Activated naive CD4-positive, alpha-beta T cell treated with anti-CD3 and anti-CD28 coated beads for 36 hours (primary cell): ENCODE results near the gene ACBD6. TPM values are rescaled to one million over a fixed set of nuclear protein-coding genes. Genes with fewer than 3 reads are reported as not detected.

ENCODE experiments used
- CTCF ChIA-PET: fragments of 350-600 bp; sonication (Branson Sonifier 250); formaldehyde crosslinking; loops from one replicate; lab custom pipeline; 2021; ENCODE audit warnings: antibody characterized with exemption; lab: Charles Lee
- DNase-seq: peaks from one replicate; pipeline ENCODE4 v3.0.0-alpha.2; 2020
- H3K27ac Mint-ChIP-seq: one replicate; pipeline ENCODE4 v1.8.0; 2021; ENCODE audit warnings: mild to moderate bottlenecking, mixed read lengths
- H3K27me3 Mint-ChIP-seq: one replicate; pipeline ENCODE4 v1.8.0; 2021; ENCODE audit warnings: low read depth, mixed read lengths
- H3K36me3 Mint-ChIP-seq: one replicate; pipeline ENCODE4 v1.8.0; 2021; ENCODE audit warnings: low read depth, mixed read lengths
- H3K4me1 Mint-ChIP-seq: one replicate; pipeline ENCODE4 v1.8.0; 2021; ENCODE audit warnings: low read depth, mixed read lengths
- H3K4me3 Mint-ChIP-seq: one replicate; pipeline ENCODE4 v1.8.0; 2021; ENCODE audit warnings: mild to moderate bottlenecking, moderate library complexity, mixed read lengths
- H3K9me3 Mint-ChIP-seq: one replicate; pipeline ENCODE4 v1.8.0; 2021; ENCODE audit warnings: mixed read lengths
- intact Hi-C: fragments of 100-400 bp; cut with micrococcal nuclease; formaldehyde crosslinking; loops from one replicate; pipeline ENCODE4 v1.15.1; 2023
- total RNA-seq, 2 experiments: library from RNA; stranded (reverse); gene quantifications; one replicate each; pipeline ENCODE4 v1.2.3, GENCODE V29; 2021

Gene ACBD6
- total RNA-seq, 2 experiments from 2014 or later: 31.1 to 32.9 TPM

GRCh38 chr1:180524160-180524914, 22.0 kb upstream of the ACBD6 start:
- CTCF ChIA-PET: interaction anchor here (0.6 to 0.9 kb wide), 2 partner anchors 338 to 457 kb away, joined by 3 read pairs; no protein-coding TSS in a partner anchor
- Mint-ChIP-seq H3K4me3 (no peak overlapping the region), H3K27me3 (peaks cover 3% of the 10 kb centered on the region), H3K36me3 (no peaks in the 10 kb centered on the region), H3K9me3 (no peaks in the 10 kb centered on the region), H3K4me1 (peaks cover 2% of the 10 kb centered on the region), H3K27ac (no peak overlapping the region)
- DNase-seq: no peak
- intact Hi-C loops: no loop called here

GRCh38 chr1:180522213-180522515, 19.8 kb upstream of the ACBD6 start:
- peaks cover 2% of the 10 kb centered on the region for H3K4me1 Mint-ChIP-seq
- H3K36me3 Mint-ChIP-seq: no peaks in the 10 kb centered on the region
- intact Hi-C loops: no loop called here
- H3K4me3 Mint-ChIP-seq: no peak overlapping the region
- H3K27ac Mint-ChIP-seq: no peak overlapping the region
- no peaks in the 10 kb centered on the region for H3K9me3 Mint-ChIP-seq
- peaks cover 3% of the 10 kb centered on the region for H3K27me3 Mint-ChIP-seq
- CTCF ChIA-PET: no interaction called here
- no peak for DNase-seq

- H3K4me3 Mint-ChIP-seq: no peak overlapping the region
- peaks cover 2% of the 10 kb centered on the region for H3K4me1 Mint-ChIP-seq
- no peak overlapping the region for H3K27ac Mint-ChIP-seq
- intact Hi-C loops: no loop called here
- no peaks in the 10 kb centered on the region for H3K36me3 Mint-ChIP-seq
- CTCF ChIA-PET: no interaction called here
- no peaks in the 10 kb centered on the region for H3K9me3 Mint-ChIP-seq
- peaks cover 3% of the 10 kb centered on the region for H3K27me3 Mint-ChIP-seq
- DNase-seq: no peak
Observed at GRCh38 chr1:180521474-180522212, 19.3 kb upstream of the ACBD6 start.

GRCh38 chr1:180519846-180520245, 17.5 kb upstream of the ACBD6 start:
- Mint-ChIP-seq H3K27me3 (peaks cover 3% of the 10 kb centered on the region), H3K9me3 (no peaks in the 10 kb centered on the region), H3K36me3 (no peaks in the 10 kb centered on the region), H3K4me3 (no peak overlapping the region), H3K4me1 (peaks cover 5% of the 10 kb centered on the region), H3K27ac (no peak overlapping the region)
- CTCF ChIA-PET: interaction anchor here (0.5 to 9.1 kb wide), 2 partner anchors 13 to 343 kb away, joined by 3 to 105 read pairs; no protein-coding TSS in a partner anchor
- intact Hi-C loops: loop anchor here (5.0 kb wide), 1 partner anchor 362 kb away; no protein-coding TSS in a partner anchor
- no peak for DNase-seq

- H3K36me3 Mint-ChIP-seq: no peaks in the 10 kb centered on the region
- peaks cover 3% of the 10 kb centered on the region for H3K27me3 Mint-ChIP-seq
- DNase-seq: peak; percentile 76
- no peaks in the 10 kb centered on the region for H3K9me3 Mint-ChIP-seq
- H3K4me3 Mint-ChIP-seq: no peak overlapping the region
- peaks cover 3% of the 10 kb centered on the region for H3K4me1 Mint-ChIP-seq
- no peak overlapping the region for H3K27ac Mint-ChIP-seq
- CTCF ChIA-PET: interaction anchor here (0.6 to 9.1 kb wide), 27 partner anchors 10 to 914 kb away, joined by 3 to 105 read pairs (median 4); no protein-coding TSS in a partner anchor
- intact Hi-C loops: loop anchor here (1.0 to 5.0 kb wide), 5 partner anchors 17 to 650 kb away; no protein-coding TSS in a partner anchor
Observed at GRCh38 chr1:180515857-180516388, 13.5 kb upstream of the ACBD6 start.

- H3K36me3 Mint-ChIP-seq: no peaks in the 10 kb centered on the region
- no peak for DNase-seq
- CTCF ChIA-PET: interaction anchor here (0.6 to 9.1 kb wide), 30 partner anchors 10 to 915 kb away, joined by 3 to 105 read pairs (median 4); no protein-coding TSS in a partner anchor
- no peaks in the 10 kb centered on the region for H3K9me3 Mint-ChIP-seq
- no peak overlapping the region for H3K27ac Mint-ChIP-seq
- H3K4me1 Mint-ChIP-seq: peaks cover 3% of the 10 kb centered on the region
- peaks cover 3% of the 10 kb centered on the region for H3K27me3 Mint-ChIP-seq
- H3K4me3 Mint-ChIP-seq: no peak overlapping the region
- intact Hi-C loops: loop anchor here (1.0 to 5.0 kb wide), 3 partner anchors 345 to 651 kb away; no protein-coding TSS in a partner anchor
Observed at GRCh38 chr1:180515364-180515763, 13.0 kb upstream of the ACBD6 start.

GRCh38 chr1:180513531-180513930, 11.2 kb upstream of the ACBD6 start:
- Mint-ChIP-seq H3K4me1 (peaks cover 3% of the 10 kb centered on the region), H3K27me3 (no peaks in the 10 kb centered on the region), H3K27ac (no peak overlapping the region), H3K9me3 (no peaks in the 10 kb centered on the region), H3K36me3 (no peaks in the 10 kb centered on the region), H3K4me3 (no peak overlapping the region)
- CTCF ChIA-PET: interaction anchor here (0.5 to 9.1 kb wide), 3 partner anchors 260 to 537 kb away, joined by 3 to 105 read pairs (median 3); no protein-coding TSS in a partner anchor
- DNase-seq: no peak
- intact Hi-C loops: no loop called here

GRCh38 chr1:180510882-180511281, 8.5 kb upstream of the ACBD6 start:
- Mint-ChIP-seq H3K27me3 (no peaks in the 10 kb centered on the region), H3K9me3 (no peaks in the 10 kb centered on the region), H3K36me3 (no peaks in the 10 kb centered on the region), H3K4me1 (peaks cover 6% of the 10 kb centered on the region), H3K4me3 (no peak overlapping the region), H3K27ac (no peak overlapping the region)
- CTCF ChIA-PET: no interaction called here
- intact Hi-C loops: no loop called here
- DNase-seq: no peak

- Mint-ChIP-seq H3K36me3 (no peaks in the 10 kb centered on the region), H3K27ac (no peak overlapping the region), H3K4me1 (peaks cover 3% of the 10 kb centered on the region), H3K27me3 (no peaks in the 10 kb centered on the region), H3K4me3 (no peak overlapping the region), H3K9me3 (no peaks in the 10 kb centered on the region)
- no peak for DNase-seq
- intact Hi-C loops: no loop called here
- CTCF ChIA-PET: no interaction called here
Observed at GRCh38 chr1:180508725-180509097, 6.3 kb upstream of the ACBD6 start.

- intact Hi-C loops: no loop called here
- Mint-ChIP-seq H3K27me3 (no peaks in the 10 kb centered on the region), H3K4me1 (peaks cover 8% of the 10 kb centered on the region), H3K36me3 (no peaks in the 10 kb centered on the region), H3K27ac (no peak overlapping the region), H3K9me3 (no peaks in the 10 kb centered on the region), H3K4me3 (no peak overlapping the region)
- no peak for DNase-seq
- CTCF ChIA-PET: no interaction called here
Observed at GRCh38 chr1:180507795-180508724, 5.7 kb upstream of the ACBD6 start.

- DNase-seq: no peak
- Mint-ChIP-seq H3K4me1 (peaks cover 24% of the 10 kb centered on the region), H3K9me3 (no peaks in the 10 kb centered on the region), H3K36me3 (no peaks in the 10 kb centered on the region), H3K27ac (no peak overlapping the region), H3K4me3 (no peak overlapping the region), H3K27me3 (no peaks in the 10 kb centered on the region)
- CTCF ChIA-PET: interaction anchor here (1.0 to 4.0 kb wide), 2 partner anchors 10 to 357 kb away, joined by 3 to 19 read pairs; no protein-coding TSS in a partner anchor
- intact Hi-C loops: no loop called here
Observed at GRCh38 chr1:180505732-180506335, 3.5 kb upstream of the ACBD6 start.
